SU-DHL-6 (cell line): ENCODE measurements around the gene RARA.
"Not testable (repeated sequence)": the region's sequence is repeated elsewhere in the genome, so short reads cannot be mapped to it uniquely, and the experiment has no call there.

Source experiments
- H2AFZ ChIP-seq: fragments of 200-600 bp; sonication (generic); 2 replicates; pipeline ENCODE4 v1.6.1; 2014; ENCODE audit warnings: low read depth, mild to moderate bottlenecking, moderate library complexity, mixed read lengths, antibody characterized with exemption, low read length; ENCODE audit not compliant: severe bottlenecking
- H3F3A ChIP-seq: fragments of 200-600 bp; shearing (Covaris generic); 2 replicates; pipeline ENCODE4 v1.6.0; 2016; ENCODE audit warnings: antibody characterized with exemption, mild to moderate bottlenecking; ENCODE audit not compliant: insufficient read depth
- H3K27ac ChIP-seq: fragments of 200-600 bp; sonication (generic); 2 replicates; pipeline ENCODE4 v1.5.1; 2016; ENCODE audit warnings: low read depth, mild to moderate bottlenecking, low read length, moderate library complexity, mixed read lengths
- H3K27me3 ChIP-seq: fragments of 200-600 bp; sonication (generic), shearing (Covaris generic); 2 replicates; pipeline ENCODE4 v1.6.0; 2014; ENCODE audit warnings: mild to moderate bottlenecking, low read length
- H3K36me3 ChIP-seq: fragments of 200-600 bp; sonication (generic); 2 replicates; pipeline ENCODE4 v1.6.1; 2014; ENCODE audit warnings: mild to moderate bottlenecking, low read length, mixed read lengths
- H3K4me2 ChIP-seq: fragments of 300-600, 200-600 bp; shearing (Covaris generic), sonication (generic); 2 replicates; pipeline ENCODE4 v1.6.0; 2014; ENCODE audit warnings: low read length, low read depth, mild to moderate bottlenecking; ENCODE audit not compliant: poor library complexity, severe bottlenecking
- H3K4me3 ChIP-seq: fragments of 200-600 bp; sonication (generic); 2 replicates; pipeline ENCODE4 v1.5.1; 2014; ENCODE audit warnings: antibody characterized with exemption, low read length, mild to moderate bottlenecking, mixed read lengths; ENCODE audit not compliant: insufficient read depth, poor library complexity, severe bottlenecking
- H3K79me2 ChIP-seq: fragments of 200-600 bp; sonication (generic); 2 replicates; pipeline ENCODE4 v1.6.1; 2014; ENCODE audit warnings: mild to moderate bottlenecking, low read length, moderate library complexity; ENCODE audit not compliant: insufficient read depth
- H3K9ac ChIP-seq: fragments of 200-600 bp; sonication (generic); 2 replicates; pipeline ENCODE4 v1.7.0; 2014; ENCODE audit warnings: mild to moderate bottlenecking, low read length
- H3K9me2 ChIP-seq: fragments of 200-600 bp; sonication (generic); replicated peaks from 2 replicates; pipeline ENCODE4 v1.6.1; 2014; ENCODE audit warnings: low read length; ENCODE audit not compliant: insufficient read depth
- H3K9me3 ChIP-seq: fragments of 200-600 bp; sonication (generic); 2 replicates; pipeline ENCODE4 v1.6.1; 2014; ENCODE audit warnings: low read length, mixed read lengths; ENCODE audit not compliant: insufficient read depth
- H4K20me1 ChIP-seq: fragments of 200-600 bp; sonication (generic); 2 replicates; pipeline ENCODE4 v1.6.1; 2014; ENCODE audit warnings: low read depth, mild to moderate bottlenecking, antibody characterized with exemption, low read length, moderate library complexity, mixed read lengths
- CTCF ChIP-seq: fragments of 200-600 bp; sonication (generic); IDR thresholded peaks from one replicate; pipeline ENCODE4 v1.5.1; 2017; ENCODE audit warnings: antibody characterized with exemption, mild to moderate bottlenecking, low read length, moderate library complexity; ENCODE audit not compliant: insufficient read depth, poor library complexity, severe bottlenecking
- EZH2phosphoT487 ChIP-seq: fragments of 200-600 bp; sonication (generic), shearing (Covaris generic); conservative IDR thresholded peaks from 2 replicates; pipeline ENCODE4 v1.6.1; 2018; ENCODE audit warnings: mild to moderate bottlenecking, antibody characterized with exemption, low read length, moderate library complexity, mixed read lengths

Gene RARA

GRCh38 chr17:40303708-40304551 is 5.0 kb upstream of the RARA start:
- no peaks in the 10 kb centered on the region for H3K9me2 ChIP-seq
- no peaks in the 10 kb centered on the region for H3K27me3 ChIP-seq
- no peak overlapping the region for H3K4me2 ChIP-seq
- H4K20me1 ChIP-seq, result peaks cover 7% of the 10 kb centered on the region; the same call in 1 of the 2 replicates
- no peaks in the 10 kb centered on the region for H3K9me3 ChIP-seq
- H3K36me3 ChIP-seq, result peaks cover 32% of the 10 kb centered on the region
- H3F3A ChIP-seq, result peaks cover 13% of the 10 kb centered on the region; the same call in 1 of the 2 replicates
- H3K4me3 ChIP-seq, result no peak overlapping the region
- no peak overlapping the region for H3K27ac ChIP-seq
- H3K9ac ChIP-seq, result no peak overlapping the region
- H3K79me2 ChIP-seq, result no peaks in the 10 kb centered on the region
- H2AFZ ChIP-seq, result no peak overlapping the region
- TF ChIP-seq EZH2phosphoT487, result no peak
- TF ChIP-seq CTCF, result no peak

- Histone ChIP-seq H3K36me3 (peaks cover 32% of the 10 kb centered on the region), H3F3A (peaks cover 13% of the 10 kb centered on the region; the same call in 1 of the 2 replicates)
- not testable (repeated sequence) for H3K27ac ChIP-seq, H3K9me2 ChIP-seq, H3K4me3 ChIP-seq, H3K79me2 ChIP-seq, H3K9ac ChIP-seq, H4K20me1 ChIP-seq, H3K9me3 ChIP-seq, H3K27me3 ChIP-seq, H3K4me2 ChIP-seq, H2AFZ ChIP-seq
These were observed 4.5 kb upstream of the RARA start for GRCh38 chr17:40304552-40304863.

- not testable (repeated sequence) for H2AFZ ChIP-seq, H3K9me3 ChIP-seq, H4K20me1 ChIP-seq, H3K4me3 ChIP-seq, H3K4me2 ChIP-seq, H3K79me2 ChIP-seq, H3K27me3 ChIP-seq, H3K27ac ChIP-seq, H3K9ac ChIP-seq, H3K9me2 ChIP-seq
- peaks cover 30% of the 10 kb centered on the region for H3K36me3 ChIP-seq
- H3F3A ChIP-seq, result peaks cover 13% of the 10 kb centered on the region; the same call in 1 of the 2 replicates
These were observed 4.1 kb upstream of the RARA start for GRCh38 chr17:40304866-40305265.

- Histone ChIP-seq H3K79me2 (no peaks in the 10 kb centered on the region), H3K4me2 (no peak overlapping the region), H4K20me1 (peaks cover 7% of the 10 kb centered on the region; the same call in 1 of the 2 replicates), H3K9me3 (no peaks in the 10 kb centered on the region), H3K27me3 (no peaks in the 10 kb centered on the region), H3K4me3 (no peak overlapping the region), H2AFZ (no peak overlapping the region), H3K36me3 (peaks cover 17% of the 10 kb centered on the region), H3K9me2 (no peaks in the 10 kb centered on the region), H3K9ac (no peak overlapping the region), H3F3A (peaks cover 10% of the 10 kb centered on the region; the same call in 1 of the 2 replicates), H3K27ac (no peak overlapping the region)
- TF ChIP-seq CTCF, result no peak
- TF ChIP-seq EZH2phosphoT487, result no peak
These were observed 2.6 kb upstream of the RARA start for GRCh38 chr17:40306395-40306794.
